GM13976 (cell line): ENCODE data around the gene AMY2B.
"Not testable (repeated sequence)": the region's sequence is repeated elsewhere in the genome, so short reads cannot be mapped to it uniquely, and the experiment has no call there.

Experiments used
- DNase-seq: peaks from one replicate; pipeline ENCODE4 v3.0.0; 2012; ENCODE audit warnings: low spot score
- in situ Hi-C: fragments of 300-500 bp; cut with MboI; formaldehyde crosslinking; loops from one replicate; pipeline ENCODE4 v1.12.0; 2022; ENCODE audit warnings: low sequenced_read_pairs, mixed read lengths, inconsistent platforms; ENCODE audit not compliant: unreplicated experiment
- TF ChIP-seq, protein P1 (sequence below): IDR thresholded peaks from 2 replicates; pipeline ENCODE4 v1.5.1; 2012; ENCODE audit warnings: borderline replicate concordance, mild to moderate bottlenecking; ENCODE audit not compliant: insufficient read depth; ENCODE audit errors: extremely low read depth, missing control alignments, control extremely low read depth

AMY2B gene

DNA sequence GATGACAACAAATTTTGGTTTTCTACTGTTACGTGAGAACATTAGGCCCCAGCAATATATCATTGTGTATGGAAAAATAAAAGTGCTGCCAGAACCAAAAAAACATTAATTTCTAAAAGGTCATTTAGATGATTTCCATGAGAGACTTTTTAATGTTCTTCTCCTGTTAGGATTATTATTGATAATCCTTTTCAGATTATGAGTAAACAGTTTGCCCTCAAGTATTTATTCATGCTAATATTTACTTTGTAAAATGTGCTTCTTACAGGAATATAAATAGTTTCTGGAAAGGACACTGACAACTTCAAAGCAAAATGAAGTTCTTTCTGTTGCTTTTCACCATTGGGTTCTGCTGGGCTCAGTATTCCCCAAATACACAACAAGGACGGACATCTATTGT is at the start of gene AMY2B:
TSS of gene AMY2B (plus strand) at position 301 of the 400 bp plus-strand sequence. CDS start at position 315, 14 bp downstream.
- DNase-seq, in situ Hi-C loops: not testable (repeated sequence)

DNA sequence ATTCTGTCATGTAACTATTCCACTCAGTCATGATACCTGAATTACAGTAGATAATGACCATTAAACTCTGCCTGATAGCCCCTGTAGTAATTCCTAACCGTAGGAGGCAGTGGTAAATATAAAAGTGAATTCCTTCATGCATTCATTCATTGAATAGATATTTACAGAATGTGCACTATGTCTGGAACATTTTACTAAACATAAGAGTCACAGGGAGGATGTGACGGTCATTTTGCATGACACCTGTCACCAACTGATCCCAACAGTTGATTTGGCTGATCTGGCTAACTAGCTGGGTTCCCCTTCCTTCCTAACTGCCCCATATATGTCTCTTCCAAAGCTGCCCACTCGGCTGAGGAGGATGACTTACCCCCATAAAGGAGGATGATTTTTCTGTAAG is 48.0 kb upstream of the AMY2B start:
- DNase-seq = no peak
- in situ Hi-C loops = no loop called here
- TF ChIP-seq, protein P1, sequence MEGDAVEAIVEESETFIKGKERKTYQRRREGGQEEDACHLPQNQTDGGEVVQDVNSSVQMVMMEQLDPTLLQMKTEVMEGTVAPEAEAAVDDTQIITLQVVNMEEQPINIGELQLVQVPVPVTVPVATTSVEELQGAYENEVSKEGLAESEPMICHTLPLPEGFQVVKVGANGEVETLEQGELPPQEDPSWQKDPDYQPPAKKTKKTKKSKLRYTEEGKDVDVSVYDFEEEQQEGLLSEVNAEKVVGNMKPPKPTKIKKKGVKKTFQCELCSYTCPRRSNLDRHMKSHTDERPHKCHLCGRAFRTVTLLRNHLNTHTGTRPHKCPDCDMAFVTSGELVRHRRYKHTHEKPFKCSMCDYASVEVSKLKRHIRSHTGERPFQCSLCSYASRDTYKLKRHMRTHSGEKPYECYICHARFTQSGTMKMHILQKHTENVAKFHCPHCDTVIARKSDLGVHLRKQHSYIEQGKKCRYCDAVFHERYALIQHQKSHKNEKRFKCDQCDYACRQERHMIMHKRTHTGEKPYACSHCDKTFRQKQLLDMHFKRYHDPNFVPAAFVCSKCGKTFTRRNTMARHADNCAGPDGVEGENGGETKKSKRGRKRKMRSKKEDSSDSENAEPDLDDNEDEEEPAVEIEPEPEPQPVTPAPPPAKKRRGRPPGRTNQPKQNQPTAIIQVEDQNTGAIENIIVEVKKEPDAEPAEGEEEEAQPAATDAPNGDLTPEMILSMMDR = no peak

DNA sequence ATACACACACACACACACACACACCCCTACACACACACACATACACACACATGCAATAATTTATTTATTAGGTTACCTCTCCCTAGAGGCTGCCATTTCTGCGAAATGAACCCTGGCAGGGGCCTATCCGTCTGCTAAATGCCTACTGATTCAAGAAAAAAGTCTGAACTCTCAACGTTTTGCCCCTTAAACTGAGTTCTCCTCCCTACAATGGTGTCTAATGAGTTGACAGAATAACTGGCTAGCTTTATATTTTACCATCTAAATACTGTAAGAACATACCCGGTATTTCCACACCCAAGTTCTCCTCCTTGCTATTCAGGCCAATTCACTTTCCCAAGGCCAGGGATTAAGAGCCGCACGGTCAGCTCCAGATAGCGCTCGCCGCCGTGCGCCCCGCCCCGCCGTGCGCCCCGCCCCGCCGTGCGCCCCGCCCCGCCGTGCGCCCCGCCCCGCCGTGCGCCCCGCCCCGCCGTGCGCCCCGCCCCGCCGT is 46.2 kb upstream of the AMY2B start:
- DNase-seq = no peak
- TF ChIP-seq, protein P1 = no peak

DNA sequence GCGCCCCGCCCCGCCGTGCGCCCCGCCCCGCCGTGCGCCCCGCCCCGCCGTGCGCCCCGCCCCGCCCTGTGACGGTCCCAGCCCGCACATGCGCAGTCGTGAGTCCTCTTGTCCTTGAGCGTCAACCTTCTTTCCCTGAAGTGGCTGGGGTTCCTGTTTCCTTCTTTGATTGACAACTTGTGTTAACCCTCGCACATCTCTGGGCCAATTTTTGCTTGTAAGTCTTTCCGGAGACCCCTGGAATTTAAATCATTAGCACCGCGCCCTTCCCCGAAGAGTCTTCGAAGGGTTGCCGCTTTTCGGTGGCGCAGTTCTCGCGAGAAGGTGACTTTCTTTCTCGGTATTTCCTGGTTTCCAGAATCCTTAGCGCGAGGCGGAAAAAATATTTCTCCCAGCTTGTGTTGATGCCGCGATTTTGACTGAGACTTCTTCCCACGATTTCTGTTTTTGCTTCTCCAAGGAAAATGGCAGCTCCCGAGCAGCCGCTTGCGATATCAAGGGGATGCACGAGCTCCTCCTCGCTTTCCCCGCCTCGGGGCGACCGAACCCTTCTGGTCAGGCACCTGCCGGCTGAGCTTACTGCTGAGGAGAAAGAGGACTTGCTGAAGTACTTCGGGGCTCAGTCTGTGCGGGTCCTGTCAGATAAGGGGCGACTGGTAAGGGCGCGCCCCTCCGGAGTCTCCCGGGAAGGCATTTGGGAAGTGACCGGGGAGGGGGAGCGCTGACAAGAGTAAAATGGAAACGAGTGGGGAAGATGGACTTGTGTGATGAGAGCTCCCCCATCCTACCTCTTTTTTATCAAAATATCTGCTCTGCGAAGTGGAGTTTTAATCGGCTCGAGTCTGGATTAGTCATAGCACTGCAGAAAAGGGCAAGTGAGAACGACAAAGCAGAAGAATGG is 45.5 kb upstream of the AMY2B start, which contains the start of gene RNPC3:
TSS of gene RNPC3 (plus strand) at position 93 of the 901 bp plus-strand sequence. CDS start at position 465, 372 bp downstream.
- TF ChIP-seq, protein P1 = no peak
- DNase-seq = peak; percentile 83
- in situ Hi-C loops = no loop called here

More for the DNA sequence above, 46.2 kb upstream of the AMY2B start:
- in situ Hi-C loops = no loop called here

DNA sequence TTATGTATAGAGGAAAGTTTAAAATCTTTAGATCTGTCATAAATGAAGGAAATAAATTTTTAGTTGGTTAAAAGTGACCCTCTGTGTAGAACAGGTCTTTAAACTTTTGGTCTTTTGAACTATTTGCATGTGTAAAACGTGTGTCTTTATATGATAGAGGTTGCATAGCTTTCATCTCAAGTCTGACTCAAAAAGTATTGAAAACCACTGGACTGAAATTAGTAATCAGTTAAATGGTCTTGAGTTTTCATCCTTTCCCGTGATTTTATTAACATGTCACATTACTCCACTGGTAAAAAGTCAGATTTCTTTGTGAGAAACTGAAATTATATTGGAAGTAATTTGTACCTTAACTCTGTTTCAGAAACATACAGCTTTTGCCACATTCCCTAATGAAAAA is 44.1 kb upstream of the AMY2B start:
- TF ChIP-seq, protein P1 = no peak
- in situ Hi-C loops = no loop called here

DNA sequence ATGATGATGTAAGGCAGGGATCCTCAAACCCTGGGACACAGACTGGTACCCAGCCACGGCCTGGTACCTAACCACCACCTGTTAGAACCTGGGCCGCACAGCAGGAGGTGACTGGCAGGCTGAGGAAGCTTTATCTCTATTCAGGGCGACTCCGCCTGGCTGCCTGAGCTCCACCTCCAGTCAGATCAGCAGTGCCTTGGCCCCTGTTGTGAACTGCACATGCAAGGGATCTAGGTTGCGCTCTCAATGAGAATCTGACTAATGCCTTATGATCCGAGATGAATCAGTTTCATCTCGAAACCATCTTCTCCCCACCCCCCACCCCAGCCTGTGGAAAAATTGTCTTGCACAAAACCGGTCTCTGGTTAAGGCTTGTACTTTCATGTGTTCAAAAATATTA is 41.6 kb upstream of the AMY2B start:
- TF ChIP-seq, protein P1 = no peak

More for the DNA sequence above, 44.1 kb upstream of the AMY2B start:
- DNase-seq = no peak

DNA sequence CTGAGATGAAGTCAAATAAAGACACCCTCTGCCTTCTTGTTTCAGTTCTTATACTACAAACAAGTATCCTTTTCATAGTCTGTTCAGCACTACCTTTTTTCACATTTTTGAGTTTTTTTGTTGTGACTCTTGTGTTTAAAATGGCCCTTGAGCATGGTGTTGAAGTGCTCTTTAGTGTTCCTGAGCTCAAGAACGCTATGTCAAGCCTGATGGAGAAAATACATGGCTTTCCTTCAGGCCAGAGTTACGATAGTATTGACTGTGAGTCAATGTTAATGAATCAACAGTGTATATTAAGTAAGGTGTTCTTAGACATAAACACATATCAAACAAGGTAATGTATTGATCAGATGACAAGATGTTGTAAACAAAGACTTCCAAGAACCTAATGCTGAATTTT is 33.2 kb upstream of the AMY2B start:
- DNase-seq = no peak
- in situ Hi-C loops = no loop called here
- TF ChIP-seq, protein P1 = no peak

More for the DNA sequence above, 41.6 kb upstream of the AMY2B start:
- no peak for DNase-seq
- in situ Hi-C loops = no loop called here
